ENCODE measurements around the gene PTPRD.

Gene PTPRD

DNA sequence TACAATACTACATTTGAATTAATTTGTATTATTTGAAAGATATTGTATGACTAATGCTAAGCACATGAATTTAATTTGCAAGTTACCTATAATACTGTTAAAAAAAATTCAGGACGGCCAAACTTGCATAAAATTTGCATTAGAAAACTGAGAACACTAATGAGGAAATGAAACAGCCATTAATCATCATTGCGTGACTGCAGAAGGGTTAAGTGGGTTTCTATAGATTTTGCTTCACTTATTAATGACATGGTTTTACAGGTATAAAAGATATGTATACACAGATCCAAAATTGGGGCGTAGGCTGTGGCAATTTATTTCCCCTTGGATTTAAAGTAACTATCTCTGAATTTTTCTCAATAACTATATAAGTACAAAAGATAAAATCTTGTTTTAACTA is 882.6 kb downstream of the PTPRD start:
- peak; percentile 63 for DNase-seq

DNA sequence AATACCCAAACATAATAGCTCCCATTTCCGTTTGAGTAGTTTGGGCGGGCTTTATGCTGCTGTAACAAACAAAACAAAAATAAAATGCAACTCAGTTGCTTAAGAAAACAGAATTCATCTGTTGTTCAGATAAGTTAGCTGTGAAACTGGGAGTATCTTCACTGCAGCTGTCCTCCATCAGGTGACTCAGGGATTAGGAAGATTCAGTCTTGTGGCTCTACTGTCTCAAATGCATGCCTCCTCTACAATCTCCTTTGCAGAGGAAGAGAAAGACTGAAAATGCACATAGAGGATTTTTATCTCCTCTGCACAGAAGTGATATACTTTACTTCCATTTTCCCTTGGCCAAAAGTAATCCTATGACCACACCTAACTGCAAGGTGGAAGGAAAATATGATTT is 883.7 kb downstream of the PTPRD start:
- DNase-seq: no peak

DNA sequence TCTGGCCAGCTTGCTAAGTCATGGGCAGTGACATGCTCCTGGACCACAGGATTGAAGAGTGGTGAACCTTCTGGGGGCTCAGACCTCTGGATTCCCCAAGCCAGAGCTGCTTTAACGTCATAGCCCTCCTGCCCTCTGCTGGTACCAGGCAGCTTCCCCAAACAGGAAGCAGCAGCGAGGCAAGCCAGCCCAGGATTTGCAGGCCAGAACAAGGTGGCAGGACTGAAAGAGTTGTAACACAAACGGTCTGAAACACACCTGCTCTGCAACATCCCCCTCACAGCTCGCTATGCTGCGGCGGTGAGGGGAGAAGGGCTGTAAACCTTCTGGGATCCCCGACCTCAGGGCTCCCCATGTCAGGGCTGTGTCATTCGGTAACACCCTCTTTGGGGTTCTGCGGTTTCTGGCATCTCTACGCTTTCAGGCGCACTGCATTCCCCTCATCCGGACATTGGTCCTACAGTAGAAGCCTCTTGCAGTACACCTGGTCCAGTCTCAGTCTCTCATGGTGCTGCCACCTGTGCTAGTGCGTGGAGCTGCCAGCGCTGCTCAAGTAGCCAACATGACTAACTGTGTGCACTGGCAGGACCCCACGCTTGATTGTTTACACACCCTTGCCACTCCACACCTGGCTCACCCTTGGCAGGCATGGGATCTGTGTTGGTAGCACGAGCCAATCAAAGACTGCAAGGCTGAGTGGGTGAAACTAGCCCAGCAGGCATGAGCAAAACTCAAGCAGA is 893.3 kb downstream of the PTPRD start:
- no peak for DNase-seq

DNA sequence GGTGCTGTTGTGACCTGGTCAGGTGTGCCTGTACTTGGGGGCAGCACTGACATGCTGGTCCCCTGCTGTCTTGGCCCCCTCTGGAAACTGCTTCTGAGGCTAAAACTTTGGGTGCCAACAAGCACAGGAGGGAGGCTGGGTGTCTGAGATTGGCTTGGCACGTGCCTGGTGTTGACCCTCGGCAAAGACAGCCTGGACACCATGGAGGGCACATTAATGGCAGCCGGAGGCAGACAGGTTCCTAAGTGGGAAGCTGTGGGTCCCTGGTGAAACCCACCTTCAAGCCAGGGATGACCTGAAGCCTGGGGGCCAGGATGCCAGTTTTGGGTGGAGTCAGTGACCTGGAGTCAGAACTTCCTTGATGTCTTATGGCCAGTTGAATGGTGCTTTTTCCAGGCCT is 894.1 kb downstream of the PTPRD start:
- DNase-seq: no peak

DNA sequence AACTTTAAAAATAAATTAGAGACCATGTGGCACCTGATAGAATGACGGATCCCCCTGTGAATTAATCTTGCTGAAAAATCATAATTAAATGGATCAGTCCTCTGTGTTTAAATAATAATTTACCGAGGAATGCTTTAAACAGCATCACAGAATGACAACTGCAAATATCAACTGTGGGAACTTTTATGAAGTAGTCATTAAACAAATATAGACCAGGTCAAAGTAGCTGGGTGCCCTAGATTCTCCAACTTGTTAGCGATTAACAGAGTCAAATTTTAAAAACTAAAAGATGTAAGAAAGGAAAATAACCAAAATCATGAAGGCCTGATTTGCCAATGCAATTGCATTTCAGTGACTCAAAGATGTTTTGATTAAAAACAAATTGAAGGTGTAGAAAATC is 933.4 kb downstream of the PTPRD start:
- DNase-seq: no peak

DNA sequence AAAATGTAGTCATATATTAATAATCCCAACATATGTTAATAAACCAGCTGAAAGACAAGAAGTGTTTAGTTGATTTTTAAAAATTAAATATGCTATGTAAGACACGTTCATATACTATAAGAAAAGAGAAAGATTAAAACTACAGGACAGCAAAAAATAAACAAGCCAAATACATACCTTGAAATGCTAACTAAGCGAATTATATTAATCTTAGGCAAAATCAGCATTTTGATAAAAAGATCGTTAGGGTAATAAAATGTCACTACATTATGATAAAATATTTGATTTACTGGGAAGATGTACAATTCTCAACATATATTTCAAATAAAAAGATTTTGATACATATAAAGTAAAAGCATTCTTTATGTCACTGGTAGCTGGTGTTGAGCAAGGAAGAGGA is 938.3 kb downstream of the PTPRD start:
- DNase-seq: no peak

DNA sequence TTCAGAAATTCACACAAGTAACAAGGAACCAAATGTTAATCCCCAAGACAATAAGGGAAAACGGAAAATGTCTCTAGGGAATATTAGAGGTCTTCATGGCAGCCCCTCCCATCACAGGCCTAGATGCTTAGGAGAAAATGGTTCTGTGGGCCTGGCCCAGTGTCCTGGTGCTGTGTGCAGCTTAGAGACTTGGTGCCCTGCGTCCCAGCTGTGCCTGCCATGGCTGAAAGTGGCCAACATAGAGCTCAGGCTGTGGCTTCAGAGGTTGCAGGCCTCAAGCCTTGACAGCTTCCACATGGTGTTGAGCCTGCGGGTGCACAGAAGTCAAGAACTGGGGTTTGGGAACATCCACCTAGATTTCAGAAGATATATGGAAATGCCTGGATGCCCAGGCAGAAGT is 942.3 kb downstream of the PTPRD start:
- DNase-seq: no peak

DNA sequence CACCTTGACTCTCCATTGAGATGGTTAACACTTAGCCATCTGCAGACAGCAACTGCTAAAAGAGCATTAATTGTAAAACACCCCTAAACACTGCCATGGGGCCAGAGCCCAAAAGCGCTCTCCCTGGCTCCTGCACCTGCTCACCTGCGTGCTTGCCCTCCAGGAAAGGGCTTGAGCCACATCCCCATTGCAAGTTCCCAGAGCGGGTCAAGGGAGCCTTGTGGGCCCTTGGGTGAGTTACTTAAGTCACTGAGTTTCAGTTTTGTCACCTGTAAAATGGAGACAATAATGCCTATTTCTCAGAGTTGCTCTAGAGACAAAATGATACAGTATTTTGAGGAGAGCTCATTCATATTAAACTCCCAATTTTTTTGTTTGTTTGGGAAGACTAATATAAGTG is 967.8 kb downstream of the PTPRD start:
- no peak for DNase-seq

DNA sequence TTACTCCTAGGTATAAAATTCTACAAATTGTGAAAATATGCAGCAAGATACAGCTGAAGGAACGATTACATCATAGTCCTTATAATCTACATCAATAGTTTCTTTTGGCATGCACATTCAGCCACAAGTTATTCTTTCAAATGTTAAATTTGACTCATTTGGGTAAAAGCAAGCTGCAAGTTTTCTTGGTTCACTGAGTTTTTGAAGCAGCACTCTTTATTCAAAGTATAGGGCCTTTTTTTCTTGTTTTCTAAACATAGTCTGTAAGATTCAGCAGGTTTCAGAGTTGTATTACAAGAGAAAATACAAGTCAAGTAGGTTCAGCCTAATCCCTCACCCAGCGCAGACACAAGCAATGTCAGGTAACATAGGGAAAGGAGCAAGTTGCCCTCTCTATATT is 981.5 kb downstream of the PTPRD start:
- no peak for DNase-seq

DNA sequence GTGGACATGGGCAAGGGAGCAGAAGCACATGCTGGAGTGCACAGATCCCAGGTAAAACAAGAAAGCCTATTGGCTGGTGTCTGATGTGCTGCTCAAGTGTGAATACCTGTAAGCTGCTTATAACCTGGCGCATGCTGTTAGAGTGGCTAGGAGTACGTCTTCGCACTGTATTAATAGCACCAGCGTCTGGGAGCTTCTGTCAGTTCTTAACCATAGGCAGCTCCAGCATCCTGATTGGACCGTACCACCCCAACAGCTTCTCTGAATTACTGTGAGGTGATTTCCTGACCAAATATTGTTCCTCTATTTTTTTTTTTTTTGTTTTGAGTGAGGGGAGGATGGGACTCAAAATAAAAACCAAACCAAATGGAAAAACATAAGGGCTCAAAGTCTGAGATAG is 987.6 kb downstream of the PTPRD start:
- DNase-seq: no peak

DNA sequence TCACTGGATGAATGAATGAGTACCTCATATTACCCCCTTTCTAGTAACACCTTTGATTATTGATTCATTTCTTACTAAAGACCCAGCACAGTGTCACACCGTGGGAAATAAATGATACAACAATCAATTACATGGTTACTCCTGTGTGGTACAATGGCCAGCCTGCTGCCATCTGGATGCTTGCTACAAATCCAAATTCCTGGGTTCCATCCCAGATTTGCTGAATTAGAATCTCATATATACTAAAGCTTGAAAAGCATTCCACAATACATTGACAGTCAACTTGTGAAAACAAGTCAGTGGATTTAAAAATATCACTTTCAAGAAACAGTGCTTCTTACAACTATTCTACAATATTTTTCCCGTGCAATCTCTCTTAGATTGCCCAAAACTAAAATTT is 989.3 kb downstream of the PTPRD start:
- no peak for DNase-seq

DNA sequence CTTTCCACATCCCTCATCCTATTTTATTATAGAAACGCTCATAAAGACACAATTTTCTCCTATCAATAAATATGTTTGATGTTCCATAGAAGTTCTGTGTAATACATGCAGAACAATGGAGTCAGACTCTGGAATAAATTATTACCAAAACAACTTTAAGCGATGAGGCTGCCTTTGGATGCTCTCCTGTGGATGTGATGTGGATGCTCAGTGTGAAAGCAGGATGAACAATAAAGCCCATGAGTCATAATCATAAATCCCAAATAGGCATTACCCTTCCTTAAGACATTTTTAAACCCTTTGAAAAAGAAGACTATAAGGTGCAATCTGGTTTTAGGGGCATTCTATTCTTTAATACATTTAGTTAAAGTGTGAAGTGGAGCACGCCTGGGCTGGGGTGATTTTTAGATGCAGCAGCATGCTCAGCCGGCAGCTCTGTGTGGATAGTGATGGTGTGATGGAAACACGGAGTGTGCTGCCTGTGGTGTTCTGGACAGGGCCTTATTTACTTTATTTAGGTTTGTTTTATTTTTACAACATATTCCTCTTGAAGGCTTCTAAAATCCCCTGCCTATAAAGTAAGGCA is 991.4 kb downstream of the PTPRD start:
- no peak for DNase-seq

DNA sequence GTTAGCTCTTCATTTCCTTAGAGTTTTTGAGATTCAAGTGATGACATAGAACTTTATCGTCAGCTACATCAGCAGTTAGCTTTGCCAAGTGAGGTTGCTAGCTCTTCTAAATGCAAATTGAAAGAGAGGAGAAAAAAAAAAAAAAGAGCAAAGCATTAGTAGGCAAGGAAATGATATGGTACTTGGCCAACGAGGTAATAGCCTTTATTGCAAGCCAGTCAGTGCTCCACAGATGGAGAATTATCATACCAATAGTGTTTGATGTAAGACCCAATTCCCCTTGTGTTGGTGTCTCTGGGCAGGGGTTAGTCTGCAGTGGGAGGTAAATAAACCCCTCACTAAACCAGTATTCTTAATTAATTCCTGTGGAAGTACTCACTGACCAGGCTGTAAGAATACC is 992.1 kb downstream of the PTPRD start:
- DNase-seq: no peak

DNA sequence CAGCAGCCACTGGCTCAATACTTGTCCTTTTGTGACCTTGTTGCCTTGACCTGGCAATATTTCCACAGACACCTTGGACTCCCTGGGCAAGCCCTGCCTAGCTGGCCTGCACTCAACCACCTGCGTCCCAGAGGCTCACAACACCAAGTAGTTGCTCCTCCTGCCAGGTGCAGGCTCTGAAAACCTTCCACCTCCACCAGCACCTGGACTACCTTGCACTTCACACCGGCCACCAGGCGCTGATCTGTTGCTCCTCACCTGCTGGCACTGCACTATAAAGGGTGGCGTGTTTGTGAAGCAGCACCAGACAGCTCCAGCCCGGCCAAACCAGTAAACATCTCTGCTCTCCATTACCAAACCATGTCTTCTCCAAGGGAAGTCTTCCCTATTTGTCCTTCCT is 997.7 kb downstream of the PTPRD start:
- DNase-seq: no peak

DNA sequence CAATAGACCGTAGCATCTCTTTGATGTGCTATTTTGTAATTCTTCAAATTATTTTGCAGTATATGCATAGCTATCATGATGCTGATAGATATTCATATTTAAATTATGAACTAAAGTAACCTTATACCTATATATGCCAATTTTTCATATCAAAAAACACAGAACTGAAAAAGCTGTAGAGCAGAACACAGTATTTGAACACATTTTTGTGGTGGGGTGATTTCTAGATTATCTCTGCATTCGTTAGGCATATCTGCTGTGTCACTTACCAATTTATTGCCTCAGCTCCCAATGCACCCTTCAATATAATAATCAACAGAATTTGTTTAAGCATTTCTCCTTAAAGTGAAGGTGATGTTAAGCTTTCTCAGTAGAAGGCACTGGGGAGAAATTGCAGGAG is 998.2 kb downstream of the PTPRD start:
- DNase-seq: no peak

DNA sequence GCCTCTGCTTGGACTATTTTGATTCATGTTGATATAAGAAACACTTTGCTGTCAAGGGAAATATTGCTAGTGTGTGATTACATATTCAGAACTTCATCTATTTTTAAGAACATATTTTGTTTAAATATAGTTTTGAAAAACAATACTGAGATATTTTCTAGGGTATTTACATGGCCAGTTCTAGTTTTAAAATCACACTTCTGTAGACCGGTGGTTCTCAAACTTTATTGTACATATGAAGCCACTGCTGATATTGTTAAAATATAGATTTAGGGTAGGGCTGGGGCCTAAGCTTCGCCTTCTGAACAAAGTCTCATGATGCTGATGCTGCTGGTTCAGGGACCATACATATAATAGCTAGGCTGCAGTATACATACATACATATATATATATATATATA is 1000.0 kb downstream of the PTPRD start:
- no peak for DNase-seq

DNA sequence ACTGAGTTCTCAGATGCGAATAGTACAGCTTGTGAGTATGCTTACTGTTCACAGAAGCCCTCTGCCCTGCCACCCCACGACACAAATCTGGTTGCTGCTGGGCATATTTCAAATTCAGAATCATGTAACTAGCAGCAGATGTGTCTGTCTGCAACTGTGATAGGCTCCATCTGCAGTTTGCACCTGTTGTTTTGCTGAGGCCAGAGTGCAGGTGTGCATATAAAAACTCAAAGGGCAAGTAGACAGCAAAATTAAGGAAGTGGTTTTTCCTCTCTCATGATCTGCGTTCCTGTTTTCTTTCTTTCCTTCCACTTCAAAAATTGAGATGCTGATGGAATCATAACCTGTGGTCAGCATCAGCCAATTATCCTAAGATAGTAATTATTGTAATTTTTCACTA is 1000.5 kb downstream of the PTPRD start:
- no peak for DNase-seq

DNA sequence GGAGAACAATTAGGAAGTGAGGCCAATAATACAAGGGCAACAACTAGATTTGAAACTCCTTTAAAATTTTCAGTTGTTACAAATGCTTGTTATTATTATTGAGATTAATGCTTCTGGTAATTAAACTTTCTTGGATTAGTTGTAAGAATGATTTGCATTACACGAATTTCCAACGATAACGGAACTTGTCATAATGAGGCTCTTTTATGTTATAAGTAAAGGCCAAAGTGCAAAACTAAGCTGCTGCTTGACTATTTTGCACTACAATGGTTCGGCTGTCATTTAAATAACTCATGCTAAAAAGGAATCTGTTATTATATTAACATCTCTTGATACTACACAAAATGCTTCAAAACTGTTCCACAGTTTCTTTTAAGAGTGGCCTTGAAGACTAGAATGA is 1007.1 kb downstream of the PTPRD start:
- DNase-seq: no peak

DNA sequence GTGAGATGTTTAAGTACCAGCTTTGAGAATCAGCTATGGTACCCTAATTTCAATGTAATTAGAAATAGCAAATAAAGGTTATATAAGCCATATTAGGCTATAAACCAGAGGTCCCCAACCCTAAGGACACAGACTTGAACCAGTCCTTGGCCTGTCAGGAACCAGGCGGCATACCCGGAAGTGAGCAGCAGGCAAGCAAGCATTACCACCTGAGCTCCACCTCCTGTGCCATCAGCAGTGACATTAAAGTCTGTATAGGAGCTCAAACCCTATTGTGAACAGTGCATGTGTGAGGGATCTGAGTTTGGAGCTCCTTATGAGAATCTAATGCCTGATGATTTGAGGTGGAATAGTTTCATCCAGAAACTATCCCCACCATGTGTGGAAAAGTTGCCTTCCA is 1009.5 kb downstream of the PTPRD start:
- no peak for DNase-seq

DNA sequence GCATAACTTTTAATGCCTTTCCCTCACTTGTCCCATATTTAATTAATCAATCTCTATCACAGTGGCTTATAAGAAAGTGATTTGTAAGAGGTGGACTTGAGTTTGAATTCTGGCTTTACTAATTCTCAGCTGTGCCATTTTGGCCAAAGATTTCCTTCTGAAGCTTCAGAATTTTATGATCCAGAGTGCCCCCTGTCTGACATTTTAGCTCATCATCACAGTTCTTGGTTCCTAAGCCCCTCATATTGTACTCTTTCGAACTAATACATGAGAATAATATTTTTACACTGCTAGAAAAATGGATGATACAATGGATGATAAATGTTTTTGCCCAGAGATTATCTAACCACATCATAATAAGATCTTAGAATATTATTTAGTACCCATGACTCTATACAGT is 1014.1 kb downstream of the PTPRD start:
- no peak for DNase-seq

DNA sequence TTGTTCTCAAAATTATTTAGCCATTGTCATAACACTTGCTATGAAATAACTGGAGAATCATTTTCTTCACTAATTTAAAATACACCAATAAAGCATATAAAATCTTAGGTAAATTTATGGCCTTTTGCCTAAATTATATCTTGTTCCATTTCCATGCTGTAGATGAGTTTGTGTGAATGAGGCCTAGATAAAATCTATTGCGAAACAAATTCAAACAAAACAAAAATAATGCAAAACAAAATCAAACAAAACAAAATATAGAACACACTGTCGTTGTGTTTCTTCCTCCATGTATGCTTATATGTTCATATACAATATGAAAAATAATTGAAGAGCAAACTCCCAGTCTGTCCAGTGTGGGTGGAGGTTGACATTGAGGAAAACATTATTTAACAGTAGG is 1020.7 kb downstream of the PTPRD start:
- no peak for DNase-seq

DNA sequence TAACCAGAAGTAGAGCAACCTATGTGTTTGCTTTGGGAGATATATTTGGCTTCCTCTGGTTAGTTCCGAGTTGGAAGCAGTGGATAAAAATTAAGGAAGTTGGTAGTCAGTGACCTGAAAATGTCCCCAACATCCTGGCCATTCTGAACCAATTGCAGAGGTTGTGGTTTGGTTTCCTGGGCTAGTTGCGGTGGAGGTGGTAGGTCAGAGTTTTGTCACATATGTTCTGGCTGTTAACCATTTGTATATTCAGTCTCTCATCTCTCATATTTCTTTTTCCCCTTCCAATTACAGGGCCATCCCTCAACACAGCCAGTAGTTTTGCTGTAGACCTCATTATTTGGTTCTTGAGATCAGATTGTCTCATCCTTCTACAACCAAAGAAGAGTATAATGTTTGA is 1026.9 kb downstream of the PTPRD start:
- peak; percentile 64 for DNase-seq

DNA sequence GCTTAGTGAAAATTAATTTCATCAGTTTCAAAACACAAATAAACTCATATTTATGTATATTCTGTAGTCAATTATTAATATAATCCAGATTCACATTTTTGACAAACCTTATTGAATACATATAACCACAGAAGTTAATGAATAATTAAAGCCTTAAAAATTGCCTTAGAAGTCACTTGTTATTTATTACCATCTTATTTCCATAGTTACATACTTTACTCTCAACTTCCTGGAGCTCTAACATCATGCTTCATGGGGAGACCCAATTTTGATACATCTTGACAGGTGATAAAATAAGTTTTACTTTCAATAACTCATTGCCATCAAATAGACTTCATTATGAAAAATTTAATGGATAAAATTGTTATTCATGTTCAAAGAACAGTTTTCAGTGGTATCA is 1038.7 kb downstream of the PTPRD start:
- DNase-seq: no peak

DNA sequence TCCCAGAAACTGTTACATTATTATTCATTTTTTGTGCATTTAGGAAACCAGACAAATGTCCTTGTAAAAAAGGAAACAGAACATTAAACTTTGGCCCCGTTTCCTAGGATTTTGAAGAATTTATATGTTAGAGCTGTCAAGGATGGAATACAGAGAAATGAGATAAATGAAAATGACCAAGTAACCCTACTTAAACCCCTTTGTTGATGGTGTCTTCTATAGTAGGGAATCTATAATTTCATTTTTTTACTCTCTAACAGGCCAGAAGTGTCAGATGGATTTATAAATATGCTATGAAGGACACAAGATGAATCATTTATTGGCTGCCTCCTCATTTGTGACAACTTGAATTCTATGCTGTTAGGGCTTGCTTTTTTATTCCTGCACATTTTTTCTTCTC is 1047.1 kb downstream of the PTPRD start:
- DNase-seq: no peak

DNA sequence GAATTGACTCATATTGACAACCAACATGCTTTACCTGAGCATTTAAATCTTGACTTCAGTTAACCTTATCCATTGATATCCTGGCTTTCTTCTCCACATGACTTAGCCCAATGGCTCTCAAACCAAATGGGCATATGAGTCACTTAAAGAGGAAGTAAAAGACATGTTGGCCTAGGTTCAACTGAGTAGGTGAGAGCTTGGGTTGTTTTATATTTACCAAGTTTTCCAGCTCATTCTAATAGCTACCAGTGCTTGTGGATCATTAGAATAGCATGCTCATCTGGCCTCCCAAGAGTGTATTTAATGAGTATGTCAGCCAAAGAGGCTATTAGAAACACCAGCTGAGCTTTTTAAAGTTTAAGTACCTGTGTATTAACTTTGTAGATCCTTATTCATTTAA is 1049.0 kb downstream of the PTPRD start:
- DNase-seq: no peak
